ENCODE measurements around the gene CEND1. TPM values are rescaled to one million over a fixed set of nuclear protein-coding genes. Genes with fewer than 3 reads are reported as not detected.

The CEND1 gene
- total RNA-seq, 4 donors from 2014 or later: 0.17 to 2.9 (median 0.58) TPM

GRCh38 chr11:773830-774229 lies 16.1 kb downstream of the CEND1 start:
- no peak for ATAC-seq
- no peaks in the 10 kb centered on the region for H3K27me3 ChIP-seq
- H3K4me3 ChIP-seq: no peak overlapping the region
- no peaks in the 10 kb centered on the region for H3K9me3 ChIP-seq
- no peak for TF ChIP-seq POLR2A (IDR thresholded peaks at IDR 0.05)
- TF ChIP-seq POLR2AphosphoS5 (IDR thresholded peaks at IDR 0.05): no peak
- TF ChIP-seq EP300 (IDR thresholded peaks at IDR 0.05): no peak
- TF ChIP-seq CTCF (IDR thresholded peaks at IDR 0.05): no peak
- H3K27ac ChIP-seq: no peak overlapping the region
- H3K36me3 ChIP-seq: peaks cover 0 to 60% of the 10 kb centered on the region in 2 donors
- peaks cover 0 to 63% (median 23%) of the 10 kb centered on the region in 3 donors for H3K4me1 ChIP-seq
- no CpG with 5 or more reads among the region's 9 CpGs for WGBS, 2 donors (ENCODE audit: low coverage in 1 of 2)

- peaks cover 0 to 64% of the 10 kb centered on the region in 2 donors for H3K36me3 ChIP-seq
- H3K9me3 ChIP-seq: no peaks in the 10 kb centered on the region
- peaks cover 0 to 59% (median 21%) of the 10 kb centered on the region in 3 donors for H3K4me1 ChIP-seq
- no peak overlapping the region for H3K4me3 ChIP-seq
- peak overlapping the region in 2 of 4 donors; percentile 26 to 41 for H3K27ac ChIP-seq
- ATAC-seq: no peak
- 91% methylated on average over 4 of the region's 5 CpGs; no CpG with 5 or more reads in 1 of the 2 donors for WGBS, 2 donors (ENCODE audit: low coverage in 1 of 2)
- no peak for TF ChIP-seq CTCF (IDR thresholded peaks at IDR 0.05)
- TF ChIP-seq POLR2A (IDR thresholded peaks at IDR 0.05): no peak
- no peak for TF ChIP-seq POLR2AphosphoS5 (IDR thresholded peaks at IDR 0.05)
- no peak for TF ChIP-seq EP300 (IDR thresholded peaks at IDR 0.05)
- H3K27me3 ChIP-seq: no peaks in the 10 kb centered on the region
Observed at GRCh38 chr11:773425-773824, 16.5 kb downstream of the CEND1 start.

- no peaks in the 10 kb centered on the region for H3K9me3 ChIP-seq
- H3K4me3 ChIP-seq: no peak overlapping the region
- peak overlapping the region in 2 of 4 donors; percentile 26 to 41 for H3K27ac ChIP-seq
- H3K27me3 ChIP-seq: no peaks in the 10 kb centered on the region
- H3K36me3 ChIP-seq: peaks cover 0 to 70% of the 10 kb centered on the region in 2 donors
- TF ChIP-seq POLR2A (IDR thresholded peaks at IDR 0.05) (no peak), EP300 (IDR thresholded peaks at IDR 0.05) (no peak), POLR2AphosphoS5 (IDR thresholded peaks at IDR 0.05) (no peak), CTCF (IDR thresholded peaks at IDR 0.05) (no peak)
- 80% methylated on average over 1 of the region's 34 CpGs; no CpG with 5 or more reads in 1 of the 2 donors for WGBS, 2 donors (ENCODE audit: low coverage in 1 of 2)
- peaks cover 0 to 52% (median 17%) of the 10 kb centered on the region in 3 donors for H3K4me1 ChIP-seq
- no peak for ATAC-seq
Observed at GRCh38 chr11:772429-773390, 17.2 kb downstream of the CEND1 start.

- peak overlapping the region in 1 of 4 donors; percentile 41 for H3K27ac ChIP-seq
- H3K27me3 ChIP-seq: no peaks in the 10 kb centered on the region
- no CpG with 5 or more reads among the region's 15 CpGs for WGBS, 2 donors (ENCODE audit: low coverage in 1 of 2)
- H3K4me3 ChIP-seq: no peak overlapping the region
- no peaks in the 10 kb centered on the region for H3K9me3 ChIP-seq
- no peak for TF ChIP-seq POLR2AphosphoS5 (IDR thresholded peaks at IDR 0.05)
- no peak for TF ChIP-seq EP300 (IDR thresholded peaks at IDR 0.05)
- no peak for TF ChIP-seq CTCF (IDR thresholded peaks at IDR 0.05)
- no peak for TF ChIP-seq POLR2A (IDR thresholded peaks at IDR 0.05)
- H3K4me1 ChIP-seq: peaks cover 0 to 50% (median 17%) of the 10 kb centered on the region in 3 donors
- no peak for ATAC-seq
- peaks cover 0 to 80% of the 10 kb centered on the region in 2 donors for H3K36me3 ChIP-seq
Observed at GRCh38 chr11:771617-772204, 18.2 kb downstream of the CEND1 start.

Data from gastroesophageal sphincter (tissue), 4 donors.